Heart left ventricle (tissue), 13 donors: ENCODE results near the gene DZIP1.

Source experiments
- CTCF ChIP-seq, 12 donors: fragments of 200-600 bp; sonication (generic) in 4 of 12; IDR thresholded peaks; one replicate each; pipeline versions ENCODE4 v1.5.0 to v1.8.0; 2018 to 2022; ENCODE audit warnings: antibody characterized with exemption in 12 of 12, mild to moderate bottlenecking in 5 of 12
- POLR2A ChIP-seq, 2 donors: fragments of 450-650 bp; IDR thresholded peaks; one replicate each; pipeline ENCODE4 v1.6.1; 2017; ENCODE audit warnings: antibody characterized with exemption in 2 of 2, mild to moderate bottlenecking in 2 of 2, moderate library complexity in 2 of 2
- donor health status: ischemic (EF 13 %, LVEDD 7.1; RV severe dilation, severe dysfunction).
- donor health status: DM: no; HTN: yes; CAD: no.
- donor health status: DM: no; HTN: no; CAD: no.
- donor health status: ischemic (EF 25% LVEDD 6.9; RV normal size, moderate dysfunction).
- donor health status: ischemic (EF 25% LVEDD 5.7; RV mildly dilated, moderate dysfunction).
- donor health status: ischemic (EF 35%, LVEDD 5.7; RV mildly dilated, moderate dysfunction).
- donor health status: nonischemic (EF 11% LVEDD 7.7; RV severe dilation, severe dysfunction).
- donor health status: DM: yes; HTN: yes; CAD: no.
- donor health status: PGD.
- donor health status: ischemic (EF 29% LVEDD 5.4; RV normal size, mild dysfunction).
- donor health status: nonischemic (EF 23%, LVEDD 6.1; RV moderate dilation, normal function).

- TF ChIP-seq POLR2A (IDR thresholded peaks at IDR 0.05): no peak
- no peak for TF ChIP-seq CTCF (IDR thresholded peaks at IDR 0.05)
Observed at GRCh38 chr13:95608640-95609323, 35.7 kb downstream of the DZIP1 start.
